HepG2 (cell line): ENCODE results near the gene OS9. TPM values are rescaled to one million over a fixed set of nuclear protein-coding genes. Genes with fewer than 3 reads are reported as not detected.

Experiments used
- ATAC-seq: fragments of 200-7000 bp; cut with Tn5 transposase; 3 replicates; pipeline ENCODE4 v1.9.1; 2020; ENCODE audit warnings: mild to moderate bottlenecking, moderate library complexity
- BruUV-seq: library from RNA; stranded (reverse); fragments of 400-500 nt; replicated peaks from 2 replicates; lab custom pipeline; 2021; lab: Mats Ljungman, UMichigan
- CTCF ChIA-PET: fragments of 300-600 bp; formaldehyde crosslinking; extraction: SDS; loops from one replicate; lab custom pipeline; 2021; ENCODE audit warnings: low total read pairs, inconsistent platforms, low intra/inter-chr PET ratio; lab: Yijun Ruan, JAX
- POLR2A ChIA-PET: fragments of 350-600 bp; sonication (Branson Sonifier 250); formaldehyde crosslinking; loops from one replicate; lab custom pipeline; 2020; ENCODE audit warnings: antibody characterized with exemption, inconsistent platforms; lab: Yijun Ruan, JAX
- DNase-seq: peaks from one replicate; pipeline ENCODE4 v3.0.0-alpha.2; 2015; ENCODE audit warnings: low spot score
- FAIRE-seq: peaks from 3 replicates; lab custom pipeline; 2011; peaks lifted over from hg19 to GRCh38; lab: Jason Lieb, UNC
- H2AFZ ChIP-seq: one replicate; pipeline ENCODE4 v1.6.1; 2011; ENCODE audit warnings: low read length, inconsistent platforms
- H3K27ac ChIP-seq: fragments of 300-600 bp; 3 replicates; pipeline ENCODE4 v1.8.0; 2011; ENCODE audit warnings: mixed run types, mild to moderate bottlenecking, mixed read lengths, low read length, inconsistent platforms; ENCODE audit not compliant: insufficient read depth; ENCODE audit errors: extremely low read length
- H3K27me3 ChIP-seq, 2 experiments: fragments of 200-600 bp in 1 of 2; 2 replicates in 1 of 2; 3 replicates in 1 of 2; pipeline versions ENCODE4 v1.6.0 to v1.8.0; 2011; ENCODE audit warnings: low read length in 2 of 2, mild to moderate bottlenecking in 2 of 2, moderate library complexity in 2 of 2, inconsistent platforms in 1 of 2; ENCODE audit not compliant: insufficient read depth in 2 of 2, control insufficient read depth in 1 of 2
- H3K36me3 ChIP-seq, 2 experiments: fragments of 200-600 bp in 1 of 2; replicated peaks in 1 of 2; 2 replicates in 1 of 2; 3 replicates in 1 of 2; pipeline versions ENCODE4 v1.5.1 to v1.8.0; 2011; ENCODE audit warnings: low read length in 2 of 2, inconsistent platforms in 1 of 2; ENCODE audit not compliant: insufficient read depth in 2 of 2, control insufficient read depth in 1 of 2
- H3K4me1 ChIP-seq: 2 replicates; pipeline ENCODE4 v1.5.1; 2012; ENCODE audit warnings: low read length, inconsistent platforms; ENCODE audit not compliant: insufficient read depth
- H3K4me2 ChIP-seq: 2 replicates; pipeline ENCODE4 v1.6.0; 2011; ENCODE audit warnings: low read depth, low read length, inconsistent platforms
- H3K4me3 ChIP-seq, 3 experiments: fragments of 200-600 bp in 1 of 3; sonication (generic), shearing (Covaris generic) in 1 of 3; replicated peaks in 1 of 3; 2 replicates each; pipeline ENCODE4 v1.5.1; 2011 to 2016; ENCODE audit warnings: low read length in 3 of 3, inconsistent platforms in 2 of 3, low read depth in 2 of 3, mild to moderate bottlenecking in 2 of 3, control low read depth in 1 of 3, mixed read lengths in 1 of 3; ENCODE audit not compliant: insufficient read depth in 1 of 3
- H3K79me2 ChIP-seq: one replicate; pipeline ENCODE4 v1.6.1; 2011; ENCODE audit warnings: low read length, inconsistent platforms; ENCODE audit not compliant: insufficient read depth
- H3K9ac ChIP-seq: 2 replicates; pipeline ENCODE4 v1.6.0; 2011; ENCODE audit warnings: mild to moderate bottlenecking, low read depth, low read length, inconsistent platforms; ENCODE audit not compliant: insufficient read depth
- H3K9me3 ChIP-seq: 2 replicates; pipeline ENCODE4 v1.5.1; 2012; ENCODE audit warnings: mild to moderate bottlenecking, low read length
- H4K20me1 ChIP-seq: 2 replicates; pipeline ENCODE4 v1.6.0; 2011; ENCODE audit warnings: inconsistent platforms, mild to moderate bottlenecking, low read length, moderate library complexity; ENCODE audit not compliant: insufficient read depth
- EHMT2 ChIP-seq: fragments of 200-600 bp; sonication (generic); IDR thresholded peaks from 2 replicates; pipeline ENCODE4 v1.7.0; 2017; ENCODE audit warnings: antibody characterized with exemption, low read depth, low read length, borderline replicate concordance
- IRF2 ChIP-seq: IDR thresholded peaks from 2 replicates; pipeline ENCODE4 v1.6.1; 2018; ENCODE audit warnings: missing genetic modification reagents, missing compliant biosample characterization
- MIER2 ChIP-seq: IDR thresholded peaks from 2 replicates; pipeline ENCODE4 v1.6.1; 2016; ENCODE audit warnings: missing biosample characterization, missing genetic modification reagents
- REST ChIP-seq, 2 experiments: IDR thresholded peaks; 2 replicates each; pipeline ENCODE4 v1.6.1; 2011 to 2012; ENCODE audit warnings: low read length in 2 of 2, borderline replicate concordance in 1 of 2, low read depth in 1 of 2, mild to moderate bottlenecking in 1 of 2, moderate library complexity in 1 of 2
- SALL1 ChIP-seq: sonication (generic); formaldehyde crosslinking; IDR thresholded peaks from 2 replicates; pipeline ENCODE4 v1.8.0; 2022; ENCODE audit warnings: mild to moderate bottlenecking, missing genetic modification reagents
- ZNF816 ChIP-seq: sonication (generic); formaldehyde crosslinking; IDR thresholded peaks from 2 replicates; pipeline ENCODE4 v1.8.0; 2022; ENCODE audit warnings: missing genetic modification reagents, mild to moderate bottlenecking, borderline replicate concordance
- WGBS: methylation state at CpG from one replicate; pipeline ENCODE4 v1.1.6; 2017; ENCODE audit warnings: low lambda C conversion rate; 5-methylcytosine and 5-hydroxymethylcytosine counted together
- in situ Hi-C: cut with HindIII; loops from 2 replicates; pipeline ENCODE4 v1.10.0; 2017; ENCODE audit warnings: low pct_unique_long_range_greater_than_20kb; ENCODE audit not compliant: extremely low pct_ligation_motif_present
- intact Hi-C: fragments of 100-400 bp; cut with micrococcal nuclease; formaldehyde crosslinking; loops from one replicate; pipeline ENCODE4 v1.10.0; 2022; ENCODE audit not compliant: unreplicated experiment
- polyA plus RNA-seq, 8 experiments: library from polyadenylated mRNA; depleted of rRNA in 3 of 8; stranded (reverse) in 7 of 8; unstranded in 1 of 8; fragments of >200 nt; fragmentation: Illumina TruSeq in 4 of 8; extraction: Trizol in 4 of 8; gene quantifications; 2 replicates each; pipeline versions ENCODE4 v1.2.1 to v1.2.3, GENCODE V29; 2011 to 2016; ENCODE audit warnings: low read depth in 4 of 8, missing spikeins in 1 of 8, mixed read lengths in 1 of 8; ENCODE audit not compliant: insufficient read depth in 1 of 8
- total RNA-seq, 5 experiments: library from RNA; depleted of rRNA; stranded (reverse); fragments of >200 nt; fragmentation: Illumina TruSeq; extraction: Trizol; gene quantifications; 2 replicates each; pipeline ENCODE4 v1.2.3, GENCODE V29; 2016; ENCODE audit warnings: low read depth in 1 of 5
- TF ChIP-seq, protein P1 (sequence below): sonication (generic); formaldehyde crosslinking; IDR thresholded peaks from 2 replicates; pipeline ENCODE4 v1.4.0; 2020; ENCODE audit warnings: mild to moderate bottlenecking, missing genetic modification reagents

The OS9 gene
- total and polyA plus RNA-seq, 2 of the 13 experiments (the other 11 are each of a cell fraction or from before 2014, with no cell fraction given): 156 to 206 TPM

DNA sequence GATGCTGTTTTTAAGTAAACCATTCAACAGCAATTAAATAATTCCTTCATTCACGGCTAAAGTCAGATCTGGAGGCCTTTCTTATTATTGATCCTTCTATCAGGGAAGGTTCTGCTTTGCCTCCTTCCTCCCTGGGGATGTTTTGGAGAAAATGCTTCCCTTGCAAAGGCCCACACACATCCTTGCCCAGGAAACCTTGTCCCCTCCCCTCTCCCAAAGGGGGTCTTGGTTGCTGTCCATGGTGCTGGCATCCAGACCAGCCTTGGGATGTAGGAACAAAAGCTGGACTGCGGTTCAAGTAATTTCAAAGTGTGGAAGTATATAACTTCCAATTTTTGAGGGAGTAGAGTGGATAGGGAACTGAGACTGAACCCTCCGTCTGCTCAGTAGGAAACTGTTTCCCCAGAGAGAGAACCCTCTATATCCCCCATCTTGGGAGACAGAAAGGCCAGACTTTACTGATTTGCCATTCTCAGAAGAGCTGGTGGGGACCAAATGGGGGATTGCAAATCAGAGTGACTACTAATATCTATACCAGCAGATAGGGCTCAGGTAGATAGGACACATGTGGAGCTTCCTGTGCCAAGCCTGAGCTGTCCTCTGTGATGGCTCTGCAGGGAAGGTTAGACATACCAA is 66.5 kb downstream of the OS9 start:
- Histone ChIP-seq H3K4me1 (peaks cover 31% of the 10 kb centered on the region), H3K9me3 (no peaks in the 10 kb centered on the region), H3K4me3 (no peak overlapping the region), H3K36me3 (no peaks in the 10 kb centered on the region; a peak in 1 of 5 replicates), H3K9ac (no peak overlapping the region), H2AFZ (no peak overlapping the region), H3K79me2 (peaks cover 3% of the 10 kb centered on the region), H3K27me3 (peaks cover 0 to under 1% of the 10 kb centered on the region in 2 experiments; a peak in 1 of 5 replicates), H4K20me1 (no peaks in the 10 kb centered on the region), H3K27ac (no peak overlapping the region), H3K4me2 (no peak overlapping the region)
- CTCF ChIA-PET: interaction anchor here (2.3 kb wide), 1 partner anchor 145 kb away, joined by 10 read pairs; no protein-coding TSS in a partner anchor
- peak; percentile 58; the same call in 1 of the 2 replicates for TF ChIP-seq EHMT2
- TF ChIP-seq, protein P1, sequence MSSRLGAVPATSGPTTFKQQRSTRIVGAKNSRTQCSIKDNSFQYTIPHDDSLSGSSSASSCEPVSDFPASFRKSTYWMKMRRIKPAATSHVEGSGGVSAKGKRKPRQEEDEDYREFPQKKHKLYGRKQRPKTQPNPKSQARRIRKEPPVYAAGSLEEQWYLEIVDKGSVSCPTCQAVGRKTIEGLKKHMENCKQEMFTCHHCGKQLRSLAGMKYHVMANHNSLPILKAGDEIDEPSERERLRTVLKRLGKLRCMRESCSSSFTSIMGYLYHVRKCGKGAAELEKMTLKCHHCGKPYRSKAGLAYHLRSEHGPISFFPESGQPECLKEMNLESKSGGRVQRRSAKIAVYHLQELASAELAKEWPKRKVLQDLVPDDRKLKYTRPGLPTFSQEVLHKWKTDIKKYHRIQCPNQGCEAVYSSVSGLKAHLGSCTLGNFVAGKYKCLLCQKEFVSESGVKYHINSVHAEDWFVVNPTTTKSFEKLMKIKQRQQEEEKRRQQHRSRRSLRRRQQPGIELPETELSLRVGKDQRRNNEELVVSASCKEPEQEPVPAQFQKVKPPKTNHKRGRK (CRISPR knock-in tag): no peak
- peak; percentile 93 for TF ChIP-seq MIER2 (CRISPR knock-in tag)
- TF ChIP-seq IRF2: 0 out of 2 replicates have a peak, but pooled peaks have one; percentile 16
- peak; percentile 73 to 95 for TF ChIP-seq REST (IDR thresholded peaks at IDR 0.05; ENCODE audit: borderline replicate concordance in 1 of 2, low read depth in 1 of 2, low read length in 2 of 2)
- 0 out of 2 replicates have a peak, but pooled peaks have one; percentile 15 for TF ChIP-seq SALL1
- TF ChIP-seq ZNF816 (CRISPR knock-in tag): no peak
- no peak for FAIRE-seq
- in situ Hi-C loops: no loop called here
- no TSS peak for BruUV-seq
- intact Hi-C loops: no loop called here
- WGBS: 84% methylated on average over 3 of the region's 3 CpGs
- POLR2A ChIA-PET: interaction anchor here (0.9 to 3.5 kb wide), 2 partner anchors 8 to 12 kb away, joined by 3 to 11 read pairs; partner anchors contain the start of genes CDK4, EEF1AKMT3 and METTL1
- ATAC-seq: no peak
- DNase-seq: no peak
